Measurements from ENCODE around the gene SDCBP2. TPM values are rescaled to one million over a fixed set of nuclear protein-coding genes. Genes with fewer than 3 reads are reported as not detected.

SDCBP2 gene
- total and polyA plus RNA-seq, 10 of the 15 experiments (the other 5 are each of a cell fraction or from before 2014, with no cell fraction given), result 0.16 to 2.4 (median 1.1) TPM; not detected in 1

DNA sequence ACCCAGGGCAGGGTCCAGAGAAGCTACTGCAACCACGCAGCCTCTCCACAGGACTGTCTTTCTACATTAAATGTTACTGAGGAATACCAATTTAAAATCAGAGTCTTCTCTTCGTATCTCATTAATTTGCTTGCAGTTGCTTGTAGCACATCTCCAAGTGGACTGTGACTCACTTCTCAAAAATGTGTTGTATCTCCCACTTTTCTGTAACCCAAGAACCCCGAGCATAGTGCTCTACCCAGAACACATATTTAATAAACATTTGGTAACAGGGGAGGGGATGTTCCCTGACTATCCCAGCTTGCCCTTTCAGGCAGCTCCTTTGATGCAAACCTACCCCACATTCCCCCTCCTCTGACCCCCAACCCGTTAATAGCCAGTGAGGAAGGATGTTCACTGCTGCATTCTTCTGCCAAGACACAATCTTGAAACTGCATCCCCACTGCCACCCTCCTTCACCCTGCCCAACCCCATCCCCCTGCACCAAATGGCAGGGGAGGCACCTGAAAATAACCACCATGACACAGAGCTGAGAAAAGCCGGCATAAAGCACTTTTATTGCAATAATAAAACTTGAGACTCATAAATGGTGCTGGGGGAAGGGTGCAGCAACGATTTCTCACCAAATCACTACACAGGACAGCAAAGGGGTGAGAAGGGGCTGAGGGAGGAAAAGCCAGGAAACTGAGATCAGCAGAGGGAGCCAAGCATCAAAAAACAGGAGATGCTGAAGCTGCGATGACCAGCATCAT lies 39.7 kb upstream of the SDCBP2 start:
- SMC1A ChIA-PET (ENCODE audit: uncharacterized antibody, unreplicated experiment), result interaction anchor here (1.3 kb wide), 1 partner anchor 15 kb away, joined by 3 read pairs; no protein-coding TSS in a partner anchor
- CTCF ChIA-PET, result no interaction called here
- POLR2A ChIA-PET, result interaction anchor here (0.7 kb wide), 1 partner anchor 38 kb away, joined by 3 read pairs; no protein-coding TSS in a partner anchor
- Histone ChIP-seq H3K79me2 (ENCODE audit: control insufficient read depth, insufficient read depth, low read length) (peaks cover 2% of the 10 kb centered on the region; the same call in 1 of the 2 replicates), H3K9ac (ENCODE audit: control insufficient read depth, insufficient read depth, low read length) (no peak overlapping the region), H4K20me1 (ENCODE audit: control insufficient read depth, insufficient read depth) (peaks cover 3% of the 10 kb centered on the region; the same call in 1 of the 2 replicates), H3K9me3 (replicated peaks; ENCODE audit: control insufficient read depth, insufficient read depth, low read length) (no peaks in the 10 kb centered on the region), H3K27me3 (replicated peaks in 1 of 2; ENCODE audit: control insufficient read depth in 2 of 2, insufficient read depth in 2 of 2, low read length in 1 of 2) (no peaks in the 10 kb centered on the region), H3K4me3 (no peak overlapping the region), H3K4me1 (ENCODE audit: control insufficient read depth, insufficient read depth, low read length) (no peaks in the 10 kb centered on the region), H2AFZ (ENCODE audit: control insufficient read depth, low read depth, low read length) (no peak overlapping the region), H3K27ac (ENCODE audit: control insufficient read depth, insufficient read depth) (no peak overlapping the region), H3K36me3 (ENCODE audit: control insufficient read depth in 2 of 2, insufficient read depth in 2 of 2, low read length in 1 of 2) (peaks cover 13 to 39% of the 10 kb centered on the region in 2 experiments), H3K4me2 (ENCODE audit: control insufficient read depth, insufficient read depth) (no peak overlapping the region)
- WGBS (ENCODE audit: insufficient coverage, insufficient replicate concordance, low lambda C conversion rate, missing lambda C conversion rate), result 83% methylated on average over 7 of the region's 7 CpGs
- DNase-seq (ENCODE audit: low read depth, low spot score) (no peak), ATAC-seq (no peak), FAIRE-seq (no peak)
- RAD21 ChIA-PET (ENCODE audit: unreplicated experiment), result no interaction called here
- TF ChIP-seq ZNF384 (IDR thresholded peaks at IDR 0.05; ENCODE audit: borderline replicate concordance, low read depth, low read length), result no peak
- TF ChIP-seq, protein P1, sequence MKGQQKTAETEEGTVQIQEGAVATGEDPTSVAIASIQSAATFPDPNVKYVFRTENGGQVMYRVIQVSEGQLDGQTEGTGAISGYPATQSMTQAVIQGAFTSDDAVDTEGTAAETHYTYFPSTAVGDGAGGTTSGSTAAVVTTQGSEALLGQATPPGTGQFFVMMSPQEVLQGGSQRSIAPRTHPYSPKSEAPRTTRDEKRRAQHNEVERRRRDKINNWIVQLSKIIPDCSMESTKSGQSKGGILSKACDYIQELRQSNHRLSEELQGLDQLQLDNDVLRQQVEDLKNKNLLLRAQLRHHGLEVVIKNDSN (IDR thresholded peaks at IDR 0.05; ENCODE audit: borderline replicate concordance, extremely low read length, insufficient read depth, low read depth, low read length), result no peak
- no peak for TF ChIP-seq IRF4 (IDR thresholded peaks at IDR 0.05; ENCODE audit: low read depth, low read length)
- no peak for TF ChIP-seq RAD51 (IDR thresholded peaks at IDR 0.05)
- in situ Hi-C loops (cut with MboI) (no loop called here), intact Hi-C loops (cut with micrococcal nuclease; ENCODE audit: unreplicated experiment) (no loop called here)
- BruUV-seq (replicated peaks), result no TSS peak

GRCh38 chr20:1367479-1367878 lies 38.5 kb upstream of the SDCBP2 start:
- intact Hi-C loops (cut with micrococcal nuclease; ENCODE audit: unreplicated experiment), result no loop called here
- POLR2A ChIA-PET, result no interaction called here
- TF ChIP-seq ZZZ3 (IDR thresholded peaks at IDR 0.05; ENCODE audit: control insufficient read depth, insufficient read length, low read depth), result no peak
- TF ChIP-seq NR2C2 (IDR thresholded peaks at IDR 0.05; ENCODE audit: borderline replicate concordance, control insufficient read depth, insufficient read length, low read depth), result no peak
- TF ChIP-seq MTA2 (IDR thresholded peaks at IDR 0.05; ENCODE audit: low read depth), result no peak
- no peak for TF ChIP-seq ESRRA (IDR thresholded peaks at IDR 0.05; ENCODE audit: low read length)
- TF ChIP-seq SIX5 (IDR thresholded peaks at IDR 0.05; ENCODE audit: low read depth, low read length, severe bottlenecking), result no peak
- TF ChIP-seq TAF1 (IDR thresholded peaks at IDR 0.05; ENCODE audit: borderline replicate concordance, low read depth, low read length), result no peak
- TF ChIP-seq WRNIP1 (IDR thresholded peaks at IDR 0.05; ENCODE audit: borderline replicate concordance, low read depth, low read length), result no peak
- no peak for TF ChIP-seq SIN3A (IDR thresholded peaks at IDR 0.05; ENCODE audit: low read depth, low read length)
- TF ChIP-seq POLR2A (IDR thresholded peaks at IDR 0.05; ENCODE audit: low read depth, low read length), result no peak
- no peak for TF ChIP-seq CEBPB (IDR thresholded peaks at IDR 0.05; ENCODE audit: borderline replicate concordance in 1 of 2, low read depth in 2 of 2, low read length in 2 of 2)
- no peak for TF ChIP-seq NBN (IDR thresholded peaks at IDR 0.05)
- no peak for TF ChIP-seq IRF4 (IDR thresholded peaks at IDR 0.05; ENCODE audit: low read depth, low read length)
- no peak for TF ChIP-seq TCF12 (IDR thresholded peaks at IDR 0.05; ENCODE audit: low read depth, low read length)
- TF ChIP-seq SREBF2 (IDR thresholded peaks at IDR 0.05; ENCODE audit: low read length), result no peak

More at GRCh38 chr20:1367479-1367878, 38.5 kb upstream of the SDCBP2 start:
- H3K4me2 ChIP-seq (ENCODE audit: control insufficient read depth, insufficient read depth), result no peak overlapping the region
- no peak overlapping the region for H3K9ac ChIP-seq (ENCODE audit: control insufficient read depth, insufficient read depth, low read length)
- H3K27ac ChIP-seq (ENCODE audit: control insufficient read depth, insufficient read depth), result no peak overlapping the region
- ATAC-seq, result no peak
- H3K36me3 ChIP-seq (ENCODE audit: control insufficient read depth in 2 of 2, insufficient read depth in 2 of 2, low read length in 1 of 2), result peaks cover 13 to 30% of the 10 kb centered on the region in 2 experiments
- CTCF ChIA-PET, result no interaction called here
- no peaks in the 10 kb centered on the region for H3K9me3 ChIP-seq (replicated peaks; ENCODE audit: control insufficient read depth, insufficient read depth, low read length)
- 100% methylated on average over 4 of the region's 4 CpGs for whole genome bisulfite sequencing (ENCODE audit: insufficient coverage, insufficient replicate concordance, low lambda C conversion rate, missing lambda C conversion rate)
- SMC1A ChIA-PET (ENCODE audit: uncharacterized antibody, unreplicated experiment), result interaction anchor here (1.3 kb wide), 2 partner anchors 10 to 17 kb away, joined by 3 read pairs; no protein-coding TSS in a partner anchor
- BruUV-seq (replicated peaks), result no TSS peak
- H4K20me1 ChIP-seq (ENCODE audit: control insufficient read depth, insufficient read depth), result peaks cover 3% of the 10 kb centered on the region; the same call in 1 of the 2 replicates
- in situ Hi-C loops (cut with MboI), result no loop called here
- H3K4me1 ChIP-seq (ENCODE audit: control insufficient read depth, insufficient read depth, low read length), result no peaks in the 10 kb centered on the region
- FAIRE-seq, result no peak
- no peaks in the 10 kb centered on the region for H3K27me3 ChIP-seq (replicated peaks in 1 of 2; ENCODE audit: control insufficient read depth in 2 of 2, insufficient read depth in 2 of 2, low read length in 1 of 2)
- H3K79me2 ChIP-seq (ENCODE audit: control insufficient read depth, insufficient read depth, low read length), result no peaks in the 10 kb centered on the region; the same call in 1 of the 2 replicates
- DNase-seq (ENCODE audit: low read depth, low spot score), result no peak
- no peak overlapping the region for H3K4me3 ChIP-seq
- H2AFZ ChIP-seq (ENCODE audit: control insufficient read depth, low read depth, low read length), result no peak overlapping the region
- RAD21 ChIA-PET (ENCODE audit: unreplicated experiment), result no interaction called here

Measured in GM12878 (cell line).